Measurements from ENCODE around the gene NOX3. TPM values are rescaled to one million over a fixed set of nuclear protein-coding genes. Genes with fewer than 3 reads are reported as not detected.
"Not testable (repeated sequence)": the region's sequence is repeated elsewhere in the genome, so short reads cannot be mapped to it uniquely, and the experiment has no call there.

The NOX3 gene
- total and polyA plus RNA-seq, 7 donors = not detected

- intact Hi-C loops (cut with DNase I) = no loop called here
- no peaks in the 10 kb centered on the region for H3K9me3 ChIP-seq
- TF ChIP-seq CTCF (IDR thresholded peaks at IDR 0.05) = no peak
- no peak overlapping the region for H3K27ac ChIP-seq
- H3K4me1 ChIP-seq = no peaks in the 10 kb centered on the region
- H3K36me3 ChIP-seq (ENCODE audit: insufficient read depth in 1 of 2, low read depth in 1 of 2) = no peaks in the 10 kb centered on the region
- H3K27me3 ChIP-seq (ENCODE audit: insufficient read depth in 3 of 3, low read length in 2 of 3) = peaks cover 0 to 4% (median 0%) of the 10 kb centered on the region in 3 donors
- H3K4me3 ChIP-seq = no peak overlapping the region
- WGBS, 3 donors = 72 to 77% (median 74%) methylated on average over 4 of the region's 4 CpGs
- no peak for ATAC-seq
- DNase-seq = no peak
Observed at GRCh38 chr6:155372256-155372655, 83.4 kb downstream of the NOX3 start.

- DNase-seq (no peak), ATAC-seq (no peak)
- intact Hi-C loops (cut with DNase I) = no loop called here
- no peaks in the 10 kb centered on the region for H3K36me3 ChIP-seq (ENCODE audit: insufficient read depth in 1 of 2, low read depth in 1 of 2)
- H3K9me3 ChIP-seq = no peaks in the 10 kb centered on the region
- 53 to 59% (median 58%) methylated on average over 5 of the region's 5 CpGs for WGBS, 3 donors
- peaks cover 0 to 4% (median 0%) of the 10 kb centered on the region in 3 donors for H3K27me3 ChIP-seq (ENCODE audit: insufficient read depth in 3 of 3, low read length in 2 of 3)
- H3K4me1 ChIP-seq = no peaks in the 10 kb centered on the region
- TF ChIP-seq CTCF (IDR thresholded peaks at IDR 0.05) = no peak
- H3K4me3 ChIP-seq = no peak overlapping the region
- no peak overlapping the region for H3K27ac ChIP-seq
Observed at GRCh38 chr6:155371230-155371629, 84.4 kb downstream of the NOX3 start.

- no peaks in the 10 kb centered on the region for H3K36me3 ChIP-seq (ENCODE audit: insufficient read depth in 1 of 2, low read depth in 1 of 2)
- DNase-seq (no peak), ATAC-seq (no peak)
- peaks cover 0 to 4% (median 0%) of the 10 kb centered on the region in 3 donors for H3K27me3 ChIP-seq (ENCODE audit: insufficient read depth in 3 of 3, low read length in 2 of 3)
- no peaks in the 10 kb centered on the region for H3K9me3 ChIP-seq
- no peak for TF ChIP-seq CTCF (IDR thresholded peaks at IDR 0.05)
- H3K27ac ChIP-seq = no peak overlapping the region
- intact Hi-C loops (cut with DNase I) = no loop called here
- 70 to 75% (median 70%) methylated on average over 6 of the region's 6 CpGs for WGBS, 3 donors
- no peaks in the 10 kb centered on the region for H3K4me1 ChIP-seq
- H3K4me3 ChIP-seq = no peak overlapping the region
Observed at GRCh38 chr6:155366325-155366724, 89.3 kb downstream of the NOX3 start.

GRCh38 chr6:155364844-155365437 is 90.7 kb downstream of the NOX3 start:
- ATAC-seq = no peak
- Histone ChIP-seq H3K27me3 (ENCODE audit: insufficient read depth in 3 of 3, low read length in 2 of 3) (peaks cover 0 to 4% (median 0%) of the 10 kb centered on the region in 3 donors), H3K4me3 (no peak overlapping the region), H3K27ac (no peak overlapping the region), H3K9me3 (no peaks in the 10 kb centered on the region), H3K36me3 (ENCODE audit: insufficient read depth in 1 of 2, low read depth in 1 of 2) (no peaks in the 10 kb centered on the region), H3K4me1 (no peaks in the 10 kb centered on the region)
- TF ChIP-seq CTCF (IDR thresholded peaks at IDR 0.05) = no peak
- intact Hi-C loops (cut with DNase I) = no loop called here
- no peak for DNase-seq
- WGBS, 3 donors = 93 to 94% (median 94%) methylated on average over 3 of the region's 3 CpGs

GRCh38 chr6:155364021-155364420 is 91.6 kb downstream of the NOX3 start:
- H3K36me3 ChIP-seq (ENCODE audit: insufficient read depth in 1 of 2, low read depth in 1 of 2); H3K27ac ChIP-seq; intact Hi-C loops (cut with DNase I); H3K9me3 ChIP-seq; H3K4me3 ChIP-seq; H3K27me3 ChIP-seq (ENCODE audit: insufficient read depth in 3 of 3, low read length in 2 of 3); ATAC-seq; DNase-seq; H3K4me1 ChIP-seq: not testable (repeated sequence)
- WGBS, 3 donors = 69 to 79% (median 73%) methylated on average over 12 of the region's 12 CpGs

GRCh38 chr6:155362968-155363632 is 92.5 kb downstream of the NOX3 start:
- intact Hi-C loops (cut with DNase I); H3K27me3 ChIP-seq (ENCODE audit: insufficient read depth in 3 of 3, low read length in 2 of 3); H3K9me3 ChIP-seq; DNase-seq; H3K36me3 ChIP-seq (ENCODE audit: insufficient read depth in 1 of 2, low read depth in 1 of 2); H3K4me1 ChIP-seq; H3K4me3 ChIP-seq; H3K27ac ChIP-seq; ATAC-seq: not testable (repeated sequence)
- 94 to 96% (median 96%) methylated on average over 28 to 39 of the region's 39 CpGs for WGBS, 3 donors
